HCT116 (cell line): ENCODE results near the gene THEMIS. TPM values are rescaled to one million over a fixed set of nuclear protein-coding genes. Genes with fewer than 3 reads are reported as not detected.

Experiments used
- ATAC-seq: fragments of 200-7000 bp; cut with Tn5 transposase; 2 replicates; pipeline ENCODE4 v1.9.1; 2020; ENCODE audit warnings: mild to moderate bottlenecking, moderate library complexity
- BruUV-seq: library from RNA; stranded (reverse); fragments of 400-500 nt; replicated peaks from 2 replicates; lab custom pipeline; 2021; lab: Mats Ljungman, UMichigan
- CTCF ChIA-PET: fragments of 300-600 bp; sonication (Branson Sonifier 250); formaldehyde crosslinking; loops from one replicate; lab custom pipeline; 2021; ENCODE audit warnings: antibody characterized with exemption; lab: Charles Lee
- POLR2A ChIA-PET: fragments of 300-600, 350-600 bp; sonication (Branson Sonifier 250); formaldehyde crosslinking; loops from one replicate; lab custom pipeline; 2021; ENCODE audit warnings: antibody characterized with exemption; lab: Charles Lee
- RAD21 ChIA-PET, 2 experiments: fragments of 300-600 bp; sonication (Branson Sonifier 250); formaldehyde crosslinking; loops; one replicate each; lab custom pipeline; 2023; ENCODE audit warnings: low total read pairs in 2 of 2; ENCODE audit not compliant: uncharacterized antibody in 2 of 2, unreplicated experiment in 2 of 2, low non-redundant PET in 1 of 2; lab: Charles Lee
- DNase-seq: peaks from one replicate; pipeline ENCODE4 v3.0.0-alpha.2; 2010; ENCODE audit warnings: low read depth, low spot score
- H2AFZ ChIP-seq: fragments of 200-600 bp; shearing (Covaris generic), sonication (generic); 2 replicates; pipeline ENCODE4 v1.6.1; 2017; ENCODE audit warnings: low read depth, mixed run types, mixed read lengths, antibody characterized with exemption, low read length; ENCODE audit not compliant: poor library complexity, severe bottlenecking
- H3K27ac ChIP-seq: 2 replicates; pipeline ENCODE4 v1.5.1; 2012; ENCODE audit warnings: low read depth, low read length
- H3K27me3 ChIP-seq: fragments of 200-600 bp; sonication (generic); 2 replicates; pipeline ENCODE4 v1.6.1; 2016; ENCODE audit warnings: mixed run types, low read length, mixed read lengths; ENCODE audit not compliant: insufficient read depth
- H3K36me3 ChIP-seq, 2 experiments: fragments of 200-500 bp in 1 of 2; fragments of 200-600 bp in 1 of 2; sonication (Bioruptor generic) in 1 of 2; sonication (generic) in 1 of 2; 2 replicates each; pipeline versions ENCODE4 v1.5.1 to v1.6.1; 2014 to 2016; ENCODE audit warnings: low read length in 2 of 2, inconsistent platforms in 1 of 2, mixed read lengths in 1 of 2, mixed run types in 1 of 2; ENCODE audit not compliant: insufficient read depth in 2 of 2, control insufficient read depth in 1 of 2
- H3K4me1 ChIP-seq, 2 experiments: fragments of 200-600 bp in 1 of 2; sonication (generic) in 1 of 2; 2 replicates each; pipeline versions ENCODE4 v1.5.1 to v1.6.1; 2012 to 2017; ENCODE audit warnings: low read length in 2 of 2, inconsistent platforms in 1 of 2, mild to moderate bottlenecking in 1 of 2, mixed read lengths in 1 of 2, mixed run types in 1 of 2, moderate library complexity in 1 of 2; ENCODE audit not compliant: insufficient read depth in 2 of 2, control insufficient read depth in 1 of 2
- H3K4me2 ChIP-seq: fragments of 200-600 bp; sonication (generic); 2 replicates; pipeline ENCODE4 v1.6.1; 2017; ENCODE audit warnings: mixed run types, low read length, mixed read lengths
- H3K4me3 ChIP-seq, 2 experiments: fragments of 200-600 bp in 1 of 2; sonication (generic) in 1 of 2; replicated peaks in 1 of 2; 2 replicates each; pipeline ENCODE4 v1.5.1; 2011 to 2016; ENCODE audit warnings: low read length in 2 of 2, control low read depth in 1 of 2, low read depth in 1 of 2, mild to moderate bottlenecking in 1 of 2, mixed read lengths in 1 of 2, mixed run types in 1 of 2
- H3K79me2 ChIP-seq: fragments of 200-600 bp; sonication (generic); 2 replicates; pipeline ENCODE4 v1.6.1; 2017; ENCODE audit warnings: mild to moderate bottlenecking, mixed run types, low read length, moderate library complexity, mixed read lengths; ENCODE audit not compliant: insufficient read depth
- H3K9ac ChIP-seq: fragments of 200-600 bp; sonication (generic); 2 replicates; pipeline ENCODE4 v1.6.1; 2016; ENCODE audit warnings: low read length, mixed read lengths
- H3K9me2 ChIP-seq: fragments of 200-600 bp; sonication (generic), shearing (Covaris generic); 2 replicates; pipeline ENCODE4 v1.6.1; 2017; ENCODE audit warnings: mixed run types, mild to moderate bottlenecking, moderate library complexity; ENCODE audit not compliant: insufficient read depth
- H3K9me3 ChIP-seq, 2 experiments: fragments of 200-500 bp in 1 of 2; fragments of 200-600 bp in 1 of 2; sonication (Bioruptor generic) in 1 of 2; sonication (generic) in 1 of 2; 2 replicates each; pipeline ENCODE4 v1.6.1; 2014 to 2017; ENCODE audit warnings: low read length in 2 of 2, mixed read lengths in 2 of 2, inconsistent platforms in 1 of 2, low read depth in 1 of 2, mild to moderate bottlenecking in 1 of 2, mixed run types in 1 of 2, moderate library complexity in 1 of 2; ENCODE audit not compliant: control insufficient read depth in 1 of 2, insufficient read depth in 1 of 2
- H4K20me1 ChIP-seq: fragments of 200-600 bp; sonication (generic), shearing (Covaris generic); 2 replicates; pipeline ENCODE4 v1.6.1; 2017; ENCODE audit warnings: mixed run types, mild to moderate bottlenecking, moderate library complexity; ENCODE audit not compliant: insufficient read depth
- CBX3 ChIP-seq: IDR thresholded peaks from 2 replicates; pipeline ENCODE4 v1.6.1; 2012; ENCODE audit warnings: low read depth
- CEBPB ChIP-seq: IDR thresholded peaks from 2 replicates; pipeline ENCODE4 v1.6.1; 2012; ENCODE audit warnings: low read depth
- CTCF ChIP-seq, 3 experiments: fragments of 200-600 bp in 1 of 3; sonication (generic) in 1 of 3; IDR thresholded peaks in 2 of 3; conservative IDR thresholded peaks in 1 of 3; 2 replicates each; pipeline ENCODE4 v1.5.1; 2012 to 2017; ENCODE audit warnings: low read depth in 2 of 3, low read length in 2 of 3, antibody characterized with exemption in 1 of 3, borderline replicate concordance in 1 of 3, control low read depth in 1 of 3, mild to moderate bottlenecking in 1 of 3, mixed read lengths in 1 of 3, mixed run types in 1 of 3, moderate library complexity in 1 of 3; ENCODE audit not compliant: insufficient read depth in 1 of 3
- EZH2 ChIP-seq: fragments of 200-600 bp; sonication (generic); IDR thresholded peaks from 2 replicates; pipeline ENCODE4 v1.6.1; 2017; ENCODE audit warnings: antibody characterized with exemption, mixed run types
- FOSL1 ChIP-seq: IDR thresholded peaks from 2 replicates; pipeline ENCODE4 v1.6.1; 2012; ENCODE audit warnings: low read depth
- POLR2A ChIP-seq: IDR thresholded peaks from 2 replicates; pipeline ENCODE4 v1.7.0; 2011; ENCODE audit warnings: borderline replicate concordance; ENCODE audit not compliant: insufficient read depth, insufficient read length; ENCODE audit errors: extremely low read depth
- RAD21 ChIP-seq: IDR thresholded peaks from 2 replicates; pipeline ENCODE4 v1.6.1; 2012; ENCODE audit warnings: low read depth, mild to moderate bottlenecking
- SIN3A ChIP-seq: IDR thresholded peaks from 2 replicates; pipeline ENCODE4 v1.6.1; 2012; ENCODE audit warnings: low read depth
- SRF ChIP-seq: IDR thresholded peaks from 2 replicates; pipeline ENCODE4 v1.6.1; 2012; ENCODE audit warnings: low read depth
- TCF7L2 ChIP-seq: IDR thresholded peaks from 2 replicates; pipeline ENCODE4 v1.7.0; 2011; ENCODE audit warnings: borderline replicate concordance, inconsistent platforms; ENCODE audit not compliant: insufficient read depth, insufficient read length; ENCODE audit errors: extremely low read depth
- ZFX ChIP-seq: fragments of 450-650 bp; IDR thresholded peaks from 2 replicates; pipeline ENCODE4 v1.6.1; 2017
- ZNF274 ChIP-seq: fragments of 200-500 bp; sonication (Bioruptor generic); IDR thresholded peaks from 2 replicates; pipeline ENCODE4 v1.6.1; 2014; ENCODE audit warnings: mild to moderate bottlenecking, low read depth, low read length, inconsistent platforms
- intact Hi-C: fragments of 100-400 bp; cut with micrococcal nuclease; formaldehyde crosslinking; loops from 2 replicates; pipeline ENCODE4 v1.10.0; 2022
- total RNA-seq: library from RNA; stranded (reverse); gene quantifications from one replicate; pipeline ENCODE4 v1.2.1, GENCODE V29; 2021; ENCODE audit not compliant: unreplicated experiment
- TF ChIP-seq, protein P1 (sequence below): IDR thresholded peaks from 2 replicates; pipeline ENCODE4 v1.6.1; 2012
- TF ChIP-seq, protein P2 (sequence below): IDR thresholded peaks from 2 replicates; pipeline ENCODE4 v1.6.1; 2012

Gene THEMIS
- total RNA-seq, 1 experiment from 2014 or later, result 0.20 TPM

GRCh38 chr6:127924031-127924430 lies 23.2 kb upstream of the THEMIS start:
- ATAC-seq (no peak), DNase-seq (no peak)
- intact Hi-C loops, result no loop called here
- ChIA-PET POLR2A (no interaction called here), CTCF (no interaction called here), RAD21 (no interaction called here)
- no peak overlapping the region for H3K4me2 ChIP-seq
- no peaks in the 10 kb centered on the region for H3K4me1 ChIP-seq
- H3K27ac ChIP-seq, result no peak overlapping the region
- H3K79me2 ChIP-seq, result no peaks in the 10 kb centered on the region
- no peaks in the 10 kb centered on the region for H3K36me3 ChIP-seq
- H3K9me2 ChIP-seq, result no peaks in the 10 kb centered on the region
- BruUV-seq, result no TSS peak
- no peaks in the 10 kb centered on the region; a peak in 1 of 4 replicates for H3K9me3 ChIP-seq
- H3K4me3 ChIP-seq, result no peak overlapping the region
- H3K9ac ChIP-seq, result no peak overlapping the region
- TF ChIP-seq SRF (no peak), FOSL1 (no peak), CTCF (IDR thresholded peaks at IDR 0.05 in 2 of 3, conservative IDR thresholded peaks at IDR 0.05 in 1 of 3; ENCODE audit: borderline replicate concordance in 1 of 3, insufficient read depth in 1 of 3, low read depth in 2 of 3, low read length in 2 of 3) (no peak), POLR2A (no peak)
- TF ChIP-seq, protein P1, sequence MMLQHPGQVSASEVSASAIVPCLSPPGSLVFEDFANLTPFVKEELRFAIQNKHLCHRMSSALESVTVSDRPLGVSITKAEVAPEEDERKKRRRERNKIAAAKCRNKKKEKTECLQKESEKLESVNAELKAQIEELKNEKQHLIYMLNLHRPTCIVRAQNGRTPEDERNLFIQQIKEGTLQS, result no peak
- no peaks in the 10 kb centered on the region for H4K20me1 ChIP-seq
- H2AFZ ChIP-seq, result no peak overlapping the region
- H3K27me3 ChIP-seq, result no peaks in the 10 kb centered on the region

GRCh38 chr6:127923135-127923534 lies 22.3 kb upstream of the THEMIS start:
- intact Hi-C loops, result no loop called here
- Histone ChIP-seq H3K4me1 (no peaks in the 10 kb centered on the region), H3K36me3 (no peaks in the 10 kb centered on the region), H3K9me2 (no peaks in the 10 kb centered on the region), H3K27me3 (no peaks in the 10 kb centered on the region), H4K20me1 (no peaks in the 10 kb centered on the region), H2AFZ (no peak overlapping the region), H3K9ac (no peak overlapping the region), H3K9me3 (no peaks in the 10 kb centered on the region; a peak in 1 of 4 replicates), H3K27ac (no peak overlapping the region), H3K79me2 (no peaks in the 10 kb centered on the region), H3K4me3 (no peak overlapping the region), H3K4me2 (no peak overlapping the region)
- TF ChIP-seq SRF (no peak), ZNF274 (no peak), CBX3 (no peak), CEBPB (no peak), SIN3A (no peak), ZFX (no peak), FOSL1 (no peak), RAD21 (no peak), TCF7L2 (no peak), EZH2 (no peak), CTCF (IDR thresholded peaks at IDR 0.05 in 2 of 3, conservative IDR thresholded peaks at IDR 0.05 in 1 of 3; ENCODE audit: borderline replicate concordance in 1 of 3, insufficient read depth in 1 of 3, low read depth in 2 of 3, low read length in 2 of 3) (no peak), POLR2A (no peak)
- TF ChIP-seq, protein P2, sequence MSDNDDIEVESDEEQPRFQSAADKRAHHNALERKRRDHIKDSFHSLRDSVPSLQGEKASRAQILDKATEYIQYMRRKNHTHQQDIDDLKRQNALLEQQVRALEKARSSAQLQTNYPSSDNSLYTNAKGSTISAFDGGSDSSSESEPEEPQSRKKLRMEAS, result no peak
- DNase-seq (no peak), ATAC-seq (no peak)
- ChIA-PET CTCF (no interaction called here), RAD21 (no interaction called here), POLR2A (no interaction called here)
- no TSS peak for BruUV-seq
